Activated CD4-positive, CD25-positive, alpha-beta regulatory T cell (primary cell): Measurements from ENCODE around the gene AARS2.
A peak's percentile ranks its signal among the peaks of the same experiment; 100 is the strongest.

Experiments used
- DNase-seq, 4 experiments: peaks; one replicate each; lab custom pipeline; 2025; lab: John Stamatoyannopoulos, UW

The AARS2 gene

DNA sequence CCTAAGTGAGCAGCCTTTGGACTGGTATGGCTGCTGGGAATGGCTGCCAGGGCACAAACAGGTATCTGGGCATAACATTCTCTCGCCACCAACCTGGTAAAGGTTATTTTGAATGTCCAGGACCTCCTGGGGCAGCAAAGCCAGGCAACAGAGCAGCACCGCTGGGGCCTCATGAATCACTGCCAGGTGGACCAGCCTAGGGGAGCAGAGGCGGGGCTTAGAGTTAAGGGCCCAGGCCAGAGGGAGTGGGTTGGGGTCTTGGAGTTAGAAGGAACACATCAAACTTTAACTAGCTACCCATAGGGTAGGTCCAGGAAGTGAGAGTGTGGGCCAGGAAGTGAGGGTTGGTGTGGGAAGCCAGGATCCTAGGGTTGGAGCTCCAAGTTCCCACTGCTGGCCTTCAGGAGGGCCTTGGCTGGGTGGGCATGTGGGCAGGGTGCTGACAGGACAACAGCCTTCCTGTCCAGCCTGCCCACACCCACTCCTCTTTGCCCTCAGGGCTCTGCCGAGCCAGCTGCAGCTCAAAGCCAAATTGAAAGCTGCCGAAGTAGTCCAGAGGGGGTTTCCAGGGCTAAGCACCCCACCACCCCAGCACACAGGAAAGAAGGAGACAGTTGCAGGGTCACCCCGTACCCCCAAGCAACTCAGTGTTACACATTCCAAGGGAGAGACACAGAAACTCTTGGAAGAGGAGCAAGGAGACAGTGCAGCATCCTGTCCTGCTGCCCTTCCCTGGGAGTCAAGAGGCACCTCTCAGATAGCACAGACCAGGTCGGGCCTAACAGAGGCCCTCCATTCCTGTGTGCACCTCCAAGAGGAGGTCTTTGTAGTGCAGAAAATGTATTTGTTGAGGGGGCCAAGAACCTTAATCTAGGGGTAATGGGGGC, 50.4 kb downstream of the AARS2 start:
- DNase-seq = no peak

- no peak for DNase-seq
Observed at GRCh38 chr6:44261581-44261980, 51.6 kb downstream of the AARS2 start.

GRCh38 chr6:44260451-44261297, 52.5 kb downstream of the AARS2 start:
- DNase-seq = no peak

GRCh38 chr6:44260011-44260410, 53.1 kb downstream of the AARS2 start:
- no peak for DNase-seq

GRCh38 chr6:44258921-44259320, 54.2 kb downstream of the AARS2 start:
- DNase-seq = no peak

DNA sequence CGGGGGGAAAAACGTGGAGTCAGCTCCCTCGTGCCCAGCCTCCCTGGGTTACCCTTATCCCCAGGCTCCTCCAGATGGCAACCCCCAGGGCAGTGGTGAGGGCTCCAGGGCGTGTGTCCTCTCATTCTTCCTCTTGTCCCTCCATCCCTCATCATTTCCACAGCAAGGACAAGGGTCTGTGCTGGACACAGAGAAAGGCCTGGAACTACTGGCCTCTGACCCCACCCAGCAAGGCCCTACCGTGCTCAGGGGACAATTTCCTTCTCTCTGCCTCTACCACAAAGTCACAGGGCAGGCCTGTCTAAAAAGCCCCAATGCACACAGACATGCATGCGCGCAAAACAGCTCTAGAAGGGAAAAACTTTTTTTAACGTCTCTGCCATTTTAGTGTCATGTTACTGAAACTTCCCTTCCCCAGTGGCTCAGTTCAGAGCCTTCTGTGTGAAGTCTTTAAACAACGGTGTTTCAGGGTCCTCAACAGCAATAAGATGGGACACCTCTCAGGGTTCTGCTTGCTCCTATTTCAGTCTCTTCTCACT, 54.8 kb downstream of the AARS2 start:
- no peak for DNase-seq

- no peak for DNase-seq
Observed at GRCh38 chr6:44257753-44258324, 55.3 kb downstream of the AARS2 start.

- DNase-seq = peak; percentile 33 to 54 (median 49)
Observed at GRCh38 chr6:44257025-44257752, 56.0 kb downstream of the AARS2 start, which contains the start of gene SLC35B2. SLC35B2 (minus strand) TSS chr6:44257528; CDS start chr6:44257410, 118 bp downstream.

DNA sequence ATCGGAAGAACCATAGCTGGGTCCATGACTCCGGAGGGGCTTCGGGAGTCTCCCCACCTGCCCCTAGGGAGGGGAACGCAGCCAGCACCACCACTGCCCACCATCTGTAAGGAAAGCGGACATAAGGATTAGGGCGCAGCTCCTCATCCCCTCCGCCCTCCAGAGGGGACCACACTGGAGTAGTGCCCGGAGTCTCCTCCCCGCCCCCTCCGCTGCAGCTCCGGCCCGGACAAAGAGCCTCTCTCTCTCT, 56.4 kb downstream of the AARS2 start:
- no peak for DNase-seq

- no peak for DNase-seq
Observed at GRCh38 chr6:44255871-44256774, 57.0 kb downstream of the AARS2 start.

- DNase-seq = no peak
Observed at GRCh38 chr6:44255105-44255808, 57.9 kb downstream of the AARS2 start.

DNA sequence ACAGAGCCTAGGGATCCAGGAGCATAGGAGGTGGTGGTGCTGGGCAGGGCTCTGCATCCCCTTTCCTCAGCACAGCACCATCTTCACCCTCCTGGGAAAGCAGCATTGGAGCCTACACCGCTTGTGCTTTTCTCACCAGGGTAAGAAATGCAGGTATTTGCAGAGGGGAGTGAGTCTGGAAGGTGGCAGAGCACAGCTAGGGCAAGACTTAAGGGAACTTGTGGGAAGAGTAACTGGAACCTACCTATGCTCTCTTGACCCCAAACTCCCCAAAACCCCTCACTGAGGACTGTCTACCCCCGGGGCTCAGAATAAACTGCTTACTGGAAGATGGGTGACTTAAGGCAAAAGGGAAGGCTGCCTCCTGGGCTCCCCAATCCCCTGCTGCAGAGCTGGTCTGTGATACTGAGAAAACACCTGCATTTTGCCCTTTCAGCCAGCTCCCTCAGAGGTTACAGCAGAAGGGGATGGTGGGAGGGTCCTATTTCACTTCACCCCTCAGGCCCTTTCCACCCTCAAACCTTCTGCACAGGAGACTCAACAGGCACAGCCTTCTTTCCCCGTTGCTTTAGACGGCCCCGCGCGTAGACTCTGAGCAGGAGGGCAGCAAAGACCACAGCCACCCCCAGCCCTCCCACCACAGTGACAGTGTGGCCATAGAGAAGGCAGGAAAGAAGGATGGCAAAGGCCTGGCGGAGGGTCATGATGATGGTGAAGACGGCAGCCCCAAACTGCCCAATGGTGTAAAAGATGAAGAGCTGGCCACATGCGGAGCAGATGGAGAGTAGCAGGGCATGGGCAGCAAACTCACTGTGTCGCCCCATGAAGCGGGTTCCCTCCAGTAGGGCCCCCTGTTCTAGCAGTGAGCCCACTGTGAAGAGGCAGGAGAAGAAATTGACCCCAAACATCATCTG, 58.7 kb downstream of the AARS2 start:
- peak in 1 of 4 experiments; percentile 39 for DNase-seq

- peak in 3 of 4 experiments; percentile 20 to 34 (median 29) for DNase-seq
Observed at GRCh38 chr6:44253307-44254101, 59.6 kb downstream of the AARS2 start.

DNA sequence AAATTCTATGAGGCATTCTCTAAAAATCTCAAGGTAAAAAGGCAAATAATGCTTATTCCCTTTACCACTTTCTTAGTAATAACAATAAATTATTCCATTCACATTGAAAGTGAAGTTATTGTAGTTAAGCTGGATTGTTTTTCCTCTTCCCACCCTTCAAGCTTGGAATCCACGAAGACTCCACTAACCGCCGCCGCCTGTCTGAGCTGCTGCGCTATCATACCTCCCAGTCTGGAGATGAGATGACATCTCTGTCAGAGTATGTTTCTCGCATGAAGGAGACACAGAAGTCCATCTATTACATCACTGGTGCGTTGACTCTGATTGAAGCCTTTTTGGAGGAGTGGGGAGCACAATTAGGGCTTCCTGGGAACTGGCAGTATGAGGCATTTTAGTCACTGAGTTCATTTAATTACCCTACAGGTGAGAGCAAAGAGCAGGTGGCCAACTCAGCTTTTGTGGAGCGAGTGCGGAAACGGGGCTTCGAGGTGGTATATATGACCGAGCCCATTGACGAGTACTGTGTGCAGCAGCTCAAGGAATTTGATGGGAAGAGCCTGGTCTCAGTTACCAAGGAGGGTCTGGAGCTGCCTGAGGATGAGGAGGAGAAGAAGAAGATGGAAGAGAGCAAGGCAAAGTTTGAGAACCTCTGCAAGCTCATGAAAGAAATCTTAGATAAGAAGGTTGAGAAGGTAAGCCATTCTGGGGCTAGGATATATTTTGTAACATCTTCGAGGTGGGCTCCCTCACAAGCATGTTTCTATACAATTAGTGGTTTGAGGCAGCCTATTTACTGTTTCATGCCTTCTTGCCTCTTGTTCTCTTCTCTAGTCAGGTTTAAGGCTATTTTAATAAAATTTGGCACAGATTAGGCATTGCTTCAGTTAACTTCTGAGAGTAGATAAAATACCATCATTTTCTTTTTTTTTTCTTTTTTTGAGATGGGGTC, 61.3 kb downstream of the AARS2 start:
- no peak for DNase-seq

DNA sequence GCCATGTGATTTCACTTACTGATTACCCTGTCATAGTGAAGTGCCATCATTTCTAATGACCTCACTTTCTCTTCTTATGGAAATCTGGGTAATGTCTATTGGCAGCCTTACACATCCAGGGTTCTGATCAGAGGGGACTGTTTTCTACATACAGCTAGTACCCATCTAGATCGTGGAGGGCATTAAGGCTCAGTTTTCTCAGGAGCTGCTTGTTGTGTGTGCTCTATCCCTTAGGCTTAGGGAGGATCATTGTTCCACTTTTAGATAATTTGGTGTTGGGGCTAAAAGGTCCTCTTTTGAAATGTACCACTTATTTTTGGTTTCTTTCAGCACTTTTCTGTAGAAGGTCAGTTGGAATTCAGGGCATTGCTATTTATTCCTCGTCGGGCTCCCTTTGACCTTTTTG, 62.4 kb downstream of the AARS2 start:
- no peak for DNase-seq

DNA sequence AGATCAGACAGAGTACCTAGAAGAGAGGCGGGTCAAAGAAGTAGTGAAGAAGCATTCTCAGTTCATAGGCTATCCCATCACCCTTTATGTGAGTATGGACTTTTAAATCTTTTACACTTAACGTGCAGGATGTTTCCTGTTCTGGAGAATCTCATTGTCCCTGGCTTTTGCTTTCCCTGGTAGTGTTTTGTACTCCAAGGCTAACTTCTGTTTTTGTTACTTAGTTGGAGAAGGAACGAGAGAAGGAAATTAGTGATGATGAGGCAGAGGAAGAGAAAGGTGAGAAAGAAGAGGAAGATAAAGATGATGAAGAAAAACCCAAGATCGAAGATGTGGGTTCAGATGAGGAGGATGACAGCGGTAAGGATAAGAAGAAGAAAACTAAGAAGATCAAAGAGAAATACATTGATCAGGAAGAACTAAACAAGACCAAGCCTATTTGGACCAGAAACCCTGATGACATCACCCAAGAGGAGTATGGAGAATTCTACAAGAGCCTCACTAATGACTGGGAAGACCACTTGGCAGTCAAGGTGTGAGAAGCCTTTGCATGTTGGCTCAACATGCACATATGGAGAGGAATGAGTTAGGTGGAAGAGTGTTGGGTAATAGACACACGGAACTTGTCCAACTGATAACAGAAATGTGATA, 63.0 kb downstream of the AARS2 start:
- no peak for DNase-seq
